WTC11 (cell line): ENCODE measurements around the gene CANX.

Source experiments
- CBFB ChIP-seq: sonication (generic); formaldehyde crosslinking; IDR thresholded peaks from 2 replicates; pipeline ENCODE4 v1.8.1; 2022; ENCODE audit warnings: mild to moderate bottlenecking, low read depth, missing genetic modification reagents
- CREB1 ChIP-seq: sonication (generic); formaldehyde crosslinking; IDR thresholded peaks from 2 replicates; pipeline ENCODE4 v1.8.0; 2023; ENCODE audit warnings: mild to moderate bottlenecking, missing genetic modification reagents
- CTCF ChIP-seq: fragments of 200-600 bp; IDR thresholded peaks from 2 replicates; pipeline ENCODE4 v1.8.0; 2022; ENCODE audit warnings: antibody characterized with exemption
- ESRRA ChIP-seq: sonication (generic); formaldehyde crosslinking; IDR thresholded peaks from 2 replicates; pipeline ENCODE4 v1.8.1; 2022; ENCODE audit warnings: mild to moderate bottlenecking, missing genetic modification reagents, borderline replicate concordance
- IRF1 ChIP-seq: sonication (generic); formaldehyde crosslinking; IDR thresholded peaks from 2 replicates; pipeline ENCODE4 v1.8.0; 2023; ENCODE audit warnings: missing genetic modification reagents
- MAX ChIP-seq: sonication (generic); formaldehyde crosslinking; IDR thresholded peaks from 2 replicates; pipeline ENCODE4 v1.8.0; 2022; ENCODE audit warnings: mild to moderate bottlenecking, missing genetic modification reagents
- PRRX2 ChIP-seq: fragments of 250-450 bp; sonication (Bioruptor Pico); IDR thresholded peaks from 2 replicates; pipeline ENCODE4 v1.8.0; 2021; ENCODE audit warnings: mild to moderate bottlenecking
- USF2 ChIP-seq: sonication (generic); formaldehyde crosslinking; IDR thresholded peaks from 2 replicates; pipeline ENCODE4 v1.8.1; 2023; ENCODE audit warnings: mild to moderate bottlenecking, missing genetic modification reagents, moderate library complexity
- ZNF121 ChIP-seq: sonication (generic); formaldehyde crosslinking; IDR thresholded peaks from 2 replicates; pipeline ENCODE4 v1.8.0; 2023; ENCODE audit warnings: missing genetic modification reagents
- ZNF512 ChIP-seq: sonication (generic); formaldehyde crosslinking; IDR thresholded peaks from 2 replicates; pipeline ENCODE4 v1.8.1; 2022; ENCODE audit warnings: missing genetic modification reagents, borderline replicate concordance

GRCh38 chr5:179698935-179699615, at the start of gene CANX:
- TF ChIP-seq ZNF121 (CRISPR knock-in tag) (no peak), ZNF512 (CRISPR knock-in tag) (peak; percentile 44; the same call in 1 of the 2 replicates), CREB1 (CRISPR knock-in tag) (no peak), CBFB (CRISPR knock-in tag) (no peak), CTCF (no peak), PRRX2 (CRISPR knock-in tag) (0 out of 2 replicates have a peak, but pooled peaks have one; percentile 26), USF2 (CRISPR knock-in tag) (peak; percentile 96), ESRRA (peak; percentile 46; the same call in 1 of the 2 replicates), MAX (CRISPR knock-in tag) (peak; percentile 96; the same call in 1 of the 2 replicates), IRF1 (CRISPR knock-in tag) (no peak)
